Stimulated activated CD4-positive, alpha-beta T cell treated with anti-CD3 and anti-CD28 coated beads, Interleukin-15, amount 100 ng/mL, for 48 hours (primary cell): ENCODE data around the gene CFAP43.
A peak's percentile ranks its signal among the peaks of the same experiment; 100 is the strongest.
"Not testable (repeated sequence)": the region's sequence is repeated elsewhere in the genome, so short reads cannot be mapped to it uniquely, and the experiment has no call there.

Experiments
- DNase-seq, 2 donors: peaks; one replicate each; pipeline ENCODE4 v3.0.0-alpha.2; 2020; ENCODE audit warnings: low read depth in 2 of 2

Gene CFAP43

DNA sequence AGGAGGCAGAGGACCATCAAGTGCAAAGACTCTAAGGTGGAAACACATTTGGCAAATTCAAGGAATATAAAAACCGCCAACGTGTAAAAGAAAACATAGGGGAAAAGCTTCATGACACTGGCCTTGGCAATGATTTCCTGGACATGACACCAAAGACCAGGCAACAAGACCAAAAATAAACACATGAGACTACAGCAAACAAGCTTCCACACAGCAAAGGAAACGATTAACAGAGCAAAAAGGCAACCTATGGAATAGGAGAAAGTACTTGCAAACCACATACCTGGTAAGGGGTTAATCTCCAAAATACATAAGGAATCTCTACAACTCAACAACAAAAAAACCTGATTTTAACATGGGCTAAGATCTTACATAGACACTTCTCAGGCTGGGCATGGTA lies 26.0 kb upstream of the CFAP43 start:
- DNase-seq = no peak

- DNase-seq = no peak
Measured at GRCh38 chr10:104257235-104257634, 25.1 kb upstream of the CFAP43 start.

- no peak for DNase-seq
Measured at GRCh38 chr10:104256335-104256961, 24.3 kb upstream of the CFAP43 start.

GRCh38 chr10:104255311-104255981 lies 23.3 kb upstream of the CFAP43 start:
- no peak for DNase-seq

GRCh38 chr10:104254493-104255310 lies 22.5 kb upstream of the CFAP43 start, which contains the start of gene GSTO1:
GSTO1 (plus strand) TSS chr10:104254892; CDS start chr10:104254929, 37 bp downstream.
- peak in 1 of 2 donors; percentile 27 for DNase-seq

GRCh38 chr10:104253606-104254410 lies 21.6 kb upstream of the CFAP43 start:
- no peak for DNase-seq

DNA sequence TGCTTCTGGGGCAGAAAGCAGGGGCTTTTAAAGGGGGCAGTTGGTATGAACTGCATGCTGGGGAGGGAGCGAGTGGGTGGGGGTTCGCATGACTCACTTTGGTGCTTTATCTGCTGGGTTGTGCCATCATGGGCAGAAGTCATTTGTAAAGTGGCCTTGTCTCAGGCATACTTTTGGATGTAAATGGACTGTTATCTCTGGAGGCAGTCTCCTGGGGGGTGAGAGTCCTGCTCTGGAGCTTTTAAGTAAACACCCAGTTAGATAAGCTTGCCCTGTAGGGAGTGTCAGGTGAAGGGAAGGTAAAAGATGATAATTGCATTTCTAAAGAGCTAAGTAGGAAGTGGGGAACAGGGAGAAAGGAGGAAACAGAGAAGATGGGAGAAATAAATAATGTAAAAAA lies 20.9 kb upstream of the CFAP43 start:
- no peak for DNase-seq

DNA sequence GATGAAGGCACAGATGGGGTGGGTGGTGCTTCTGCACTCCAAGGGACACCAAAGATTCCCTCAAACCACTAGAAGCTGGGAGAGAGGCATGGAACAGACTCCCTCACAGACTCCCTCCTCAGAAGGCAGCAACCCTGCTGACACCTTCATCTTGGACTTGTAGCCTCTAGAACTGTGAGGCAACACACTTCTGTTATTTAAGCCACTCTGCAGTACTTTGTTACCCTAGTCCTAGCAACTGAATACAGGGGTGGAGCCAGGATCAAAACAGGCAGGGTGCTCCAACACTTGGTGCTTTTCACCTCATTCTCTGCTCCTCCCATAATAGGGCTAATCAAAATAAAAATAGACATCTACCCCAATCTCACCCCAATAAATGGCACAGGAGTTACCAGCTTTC lies 20.2 kb upstream of the CFAP43 start:
- no peak for DNase-seq

- no peak for DNase-seq
Measured at GRCh38 chr10:104251443-104251842, 19.3 kb upstream of the CFAP43 start.

DNA sequence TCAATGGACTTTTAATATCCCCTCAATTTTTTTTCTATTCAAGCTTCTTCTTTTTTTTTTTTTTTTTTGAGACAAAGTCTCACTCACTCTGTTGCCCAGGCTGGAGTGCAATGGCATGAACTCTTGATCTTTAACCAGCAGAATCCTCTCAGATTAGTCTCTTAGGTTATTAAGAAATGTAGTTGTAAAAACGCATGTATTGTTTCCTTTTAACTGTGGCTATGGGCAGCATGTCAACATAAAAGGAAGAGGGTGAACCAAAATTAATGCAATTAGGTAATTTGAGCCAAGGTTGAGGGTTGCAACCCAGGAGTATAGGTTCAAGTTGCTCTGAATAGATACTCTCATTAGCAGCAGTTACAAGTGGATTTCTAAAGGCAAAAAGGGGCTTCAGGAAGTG lies 18.2 kb upstream of the CFAP43 start:
- no peak for DNase-seq

DNA sequence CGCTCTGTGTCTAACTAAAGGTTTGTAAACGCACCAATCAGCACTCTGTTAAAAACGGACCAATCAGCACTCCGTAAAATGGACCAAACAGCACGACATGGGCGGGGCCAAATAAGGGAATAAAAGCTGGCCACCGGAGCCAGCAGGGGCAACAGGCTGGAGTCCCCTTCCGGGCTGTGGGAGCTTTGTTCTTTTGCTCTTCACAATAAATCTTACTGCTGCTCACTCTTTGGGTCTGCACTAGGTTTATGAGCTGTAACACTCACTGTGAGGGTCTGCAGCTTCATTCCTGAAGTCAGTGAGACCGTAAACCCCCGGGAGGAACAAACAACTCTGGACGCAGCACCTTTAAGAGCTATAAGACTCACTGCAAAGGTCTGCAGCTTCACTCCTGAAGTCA lies 16.8 kb upstream of the CFAP43 start:
- DNase-seq = not testable (repeated sequence)

DNA sequence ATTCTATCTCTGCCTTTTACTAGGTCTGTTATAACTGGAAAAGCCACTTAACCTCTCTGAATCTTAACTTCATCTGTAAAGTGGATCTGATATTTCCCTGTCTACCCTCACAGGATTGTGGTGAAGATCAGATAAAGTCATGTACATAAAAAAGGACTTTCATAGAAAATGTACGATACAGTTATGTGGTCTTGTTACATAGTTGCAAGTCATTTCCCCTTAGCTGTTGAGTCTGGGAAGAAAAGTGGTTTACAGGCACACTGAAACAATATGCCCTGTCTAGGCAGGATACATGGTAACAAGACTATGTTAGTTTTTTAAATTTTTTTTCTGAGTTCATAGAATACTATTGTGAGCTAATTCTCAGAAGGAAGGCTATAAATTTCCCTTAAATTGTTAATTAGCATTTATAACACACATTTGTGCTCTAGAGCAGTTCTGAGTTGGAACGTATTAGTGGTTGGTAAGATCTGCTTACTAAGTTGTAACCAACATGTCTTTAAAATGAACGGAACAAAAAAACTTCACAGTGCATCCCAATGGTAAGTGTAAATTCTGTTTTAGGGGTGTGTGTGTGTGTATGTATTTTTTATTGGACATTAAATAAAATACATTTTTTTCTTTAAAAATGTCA lies 15.5 kb upstream of the CFAP43 start:
- DNase-seq = no peak

DNA sequence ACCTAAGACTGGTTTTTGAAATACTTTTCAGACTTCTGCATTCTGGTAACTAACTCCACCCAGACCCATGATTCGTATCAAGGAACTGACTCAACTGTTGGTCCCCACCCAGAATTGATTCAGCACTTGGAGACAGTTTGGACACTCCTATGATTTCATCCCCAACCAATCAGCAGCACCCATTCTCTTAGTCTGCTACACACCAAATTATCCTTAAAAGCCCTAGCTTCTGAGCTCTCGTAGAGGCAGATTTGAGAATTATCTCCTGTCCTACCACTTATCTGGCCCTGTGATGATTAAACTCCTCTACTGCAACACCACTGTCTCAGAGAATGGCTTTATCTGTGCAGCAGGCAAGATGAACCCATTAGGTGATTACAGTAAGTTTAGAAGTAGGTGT lies 14.8 kb upstream of the CFAP43 start:
- DNase-seq = no peak

GRCh38 chr10:104245066-104245632 lies 13.0 kb upstream of the CFAP43 start:
- DNase-seq = no peak

GRCh38 chr10:104243512-104243911 lies 11.3 kb upstream of the CFAP43 start:
- no peak for DNase-seq

- not testable (repeated sequence) for DNase-seq
Measured at GRCh38 chr10:104243009-104243408, 10.8 kb upstream of the CFAP43 start.

GRCh38 chr10:104242545-104242944 lies 10.4 kb upstream of the CFAP43 start:
- DNase-seq = no peak

GRCh38 chr10:104240078-104240477 lies 7.9 kb upstream of the CFAP43 start:
- DNase-seq = no peak

DNA sequence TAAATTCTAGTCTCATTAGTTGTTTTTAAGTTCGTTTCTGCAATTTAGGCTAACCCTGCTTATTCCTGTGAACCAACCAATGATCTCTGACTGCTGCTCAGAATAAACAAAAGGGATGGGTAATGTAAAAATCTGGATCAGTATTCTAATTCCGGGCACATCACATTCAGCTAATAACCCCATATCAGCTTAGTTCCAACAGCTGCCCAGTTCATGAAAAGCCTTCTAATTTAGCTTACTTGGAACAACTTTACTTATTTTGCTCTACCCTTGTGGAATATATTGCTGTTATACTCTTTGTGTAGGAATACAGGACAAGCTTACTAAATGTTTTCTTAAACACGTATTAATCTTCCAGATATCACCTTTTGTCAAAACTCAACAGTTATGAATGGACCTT lies 3.6 kb upstream of the CFAP43 start:
- no peak for DNase-seq

- DNase-seq = no peak
Measured at GRCh38 chr10:104234934-104235333, 2.8 kb upstream of the CFAP43 start.

DNA sequence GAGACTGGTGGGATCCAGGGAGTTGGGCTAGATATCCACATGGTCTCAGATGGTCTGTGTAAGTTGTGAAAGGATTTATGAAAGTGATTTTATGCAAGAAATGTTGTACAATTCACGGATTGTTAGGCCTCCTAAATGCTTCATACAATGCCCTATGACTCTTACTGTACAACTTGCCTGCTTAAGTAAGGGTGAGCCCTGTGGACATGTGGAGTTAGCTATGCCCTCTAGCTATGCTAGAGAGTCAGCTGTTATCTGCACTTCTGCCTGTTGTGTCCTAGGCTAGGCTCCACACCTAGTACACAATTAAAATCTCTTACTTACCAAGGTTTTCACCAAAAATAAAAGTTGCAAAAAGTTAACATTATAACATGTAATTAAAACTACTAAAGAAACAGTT lies 1.7 kb upstream of the CFAP43 start:
- DNase-seq = no peak
